Ishikawa (cell line): ENCODE measurements around the gene LDHA.

Source experiments
- CEBPB ChIP-seq: IDR thresholded peaks from 2 replicates; pipeline ENCODE4 v1.6.1; 2012
- CREB1 ChIP-seq: IDR thresholded peaks from 2 replicates; pipeline ENCODE4 v1.6.1; 2012; ENCODE audit warnings: low read depth
- EGR1 ChIP-seq: IDR thresholded peaks from 2 replicates; pipeline ENCODE4 v1.6.1; 2012
- EP300 ChIP-seq: IDR thresholded peaks from 2 replicates; pipeline ENCODE4 v1.6.1; 2012; ENCODE audit warnings: borderline replicate concordance
- FOXM1 ChIP-seq: IDR thresholded peaks from 2 replicates; pipeline ENCODE4 v1.6.1; 2012; ENCODE audit warnings: low read depth, borderline replicate concordance
- NFIC ChIP-seq: IDR thresholded peaks from 2 replicates; pipeline ENCODE4 v1.6.1; 2012
- RAD21 ChIP-seq: IDR thresholded peaks from 2 replicates; pipeline ENCODE4 v1.6.1; 2012; ENCODE audit warnings: low read depth
- TAF1 ChIP-seq: IDR thresholded peaks from 2 replicates; pipeline ENCODE4 v1.6.1; 2012; ENCODE audit warnings: low read depth, mild to moderate bottlenecking
- TCF12 ChIP-seq: IDR thresholded peaks from 2 replicates; pipeline ENCODE4 v1.6.1; 2012; ENCODE audit warnings: low read depth
- TEAD4 ChIP-seq: IDR thresholded peaks from 2 replicates; pipeline ENCODE4 v1.6.1; 2012
- YY1 ChIP-seq: IDR thresholded peaks from 2 replicates; pipeline ENCODE4 v1.6.1; 2012; ENCODE audit warnings: low read depth
- ZBTB7A ChIP-seq: IDR thresholded peaks from 2 replicates; pipeline ENCODE4 v1.6.1; 2012; ENCODE audit warnings: low read depth
- TF ChIP-seq, protein P1 (sequence below): IDR thresholded peaks from 2 replicates; pipeline ENCODE4 v1.6.1; 2012
- TF ChIP-seq, protein P2 (sequence below): IDR thresholded peaks from 2 replicates; pipeline ENCODE4 v1.6.1; 2012; ENCODE audit warnings: low read depth, mild to moderate bottlenecking
- TF ChIP-seq, protein P3 (sequence below): IDR thresholded peaks from 2 replicates; pipeline ENCODE4 v1.6.1; 2012

The LDHA gene

DNA sequence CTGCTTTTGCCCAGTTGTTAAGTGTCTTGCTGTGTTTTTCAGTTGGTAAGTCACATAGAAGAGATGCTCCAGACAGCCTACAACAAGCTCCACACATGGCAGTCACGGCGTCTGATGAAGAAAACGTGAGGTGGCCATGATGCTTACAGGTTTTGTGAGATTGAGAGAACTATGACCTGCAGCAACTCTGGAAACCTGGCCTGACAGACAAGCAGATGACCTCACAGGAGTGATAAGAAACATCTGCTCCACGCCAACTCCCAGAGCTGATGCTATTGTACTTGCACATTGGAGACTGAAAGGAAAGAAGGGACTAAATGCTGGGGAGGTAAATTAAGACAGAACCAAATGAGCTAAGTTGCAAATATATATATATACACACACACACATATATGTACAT lies 28.6 kb upstream of the LDHA start:
- TF ChIP-seq ZBTB7A (no peak), FOXM1 (no peak), NFIC (no peak), EGR1 (no peak), TEAD4 (no peak), EP300 (no peak), RAD21 (no peak), CREB1 (no peak), CEBPB (no peak)
- TF ChIP-seq, protein P1, sequence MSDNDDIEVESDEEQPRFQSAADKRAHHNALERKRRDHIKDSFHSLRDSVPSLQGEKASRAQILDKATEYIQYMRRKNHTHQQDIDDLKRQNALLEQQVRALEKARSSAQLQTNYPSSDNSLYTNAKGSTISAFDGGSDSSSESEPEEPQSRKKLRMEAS, result no peak
- TF ChIP-seq, protein P2, sequence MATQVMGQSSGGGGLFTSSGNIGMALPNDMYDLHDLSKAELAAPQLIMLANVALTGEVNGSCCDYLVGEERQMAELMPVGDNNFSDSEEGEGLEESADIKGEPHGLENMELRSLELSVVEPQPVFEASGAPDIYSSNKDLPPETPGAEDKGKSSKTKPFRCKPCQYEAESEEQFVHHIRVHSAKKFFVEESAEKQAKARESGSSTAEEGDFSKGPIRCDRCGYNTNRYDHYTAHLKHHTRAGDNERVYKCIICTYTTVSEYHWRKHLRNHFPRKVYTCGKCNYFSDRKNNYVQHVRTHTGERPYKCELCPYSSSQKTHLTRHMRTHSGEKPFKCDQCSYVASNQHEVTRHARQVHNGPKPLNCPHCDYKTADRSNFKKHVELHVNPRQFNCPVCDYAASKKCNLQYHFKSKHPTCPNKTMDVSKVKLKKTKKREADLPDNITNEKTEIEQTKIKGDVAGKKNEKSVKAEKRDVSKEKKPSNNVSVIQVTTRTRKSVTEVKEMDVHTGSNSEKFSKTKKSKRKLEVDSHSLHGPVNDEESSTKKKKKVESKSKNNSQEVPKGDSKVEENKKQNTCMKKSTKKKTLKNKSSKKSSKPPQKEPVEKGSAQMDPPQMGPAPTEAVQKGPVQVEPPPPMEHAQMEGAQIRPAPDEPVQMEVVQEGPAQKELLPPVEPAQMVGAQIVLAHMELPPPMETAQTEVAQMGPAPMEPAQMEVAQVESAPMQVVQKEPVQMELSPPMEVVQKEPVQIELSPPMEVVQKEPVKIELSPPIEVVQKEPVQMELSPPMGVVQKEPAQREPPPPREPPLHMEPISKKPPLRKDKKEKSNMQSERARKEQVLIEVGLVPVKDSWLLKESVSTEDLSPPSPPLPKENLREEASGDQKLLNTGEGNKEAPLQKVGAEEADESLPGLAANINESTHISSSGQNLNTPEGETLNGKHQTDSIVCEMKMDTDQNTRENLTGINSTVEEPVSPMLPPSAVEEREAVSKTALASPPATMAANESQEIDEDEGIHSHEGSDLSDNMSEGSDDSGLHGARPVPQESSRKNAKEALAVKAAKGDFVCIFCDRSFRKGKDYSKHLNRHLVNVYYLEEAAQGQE, result no peak
- TF ChIP-seq, protein P3, sequence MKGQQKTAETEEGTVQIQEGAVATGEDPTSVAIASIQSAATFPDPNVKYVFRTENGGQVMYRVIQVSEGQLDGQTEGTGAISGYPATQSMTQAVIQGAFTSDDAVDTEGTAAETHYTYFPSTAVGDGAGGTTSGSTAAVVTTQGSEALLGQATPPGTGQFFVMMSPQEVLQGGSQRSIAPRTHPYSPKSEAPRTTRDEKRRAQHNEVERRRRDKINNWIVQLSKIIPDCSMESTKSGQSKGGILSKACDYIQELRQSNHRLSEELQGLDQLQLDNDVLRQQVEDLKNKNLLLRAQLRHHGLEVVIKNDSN, result no peak

DNA sequence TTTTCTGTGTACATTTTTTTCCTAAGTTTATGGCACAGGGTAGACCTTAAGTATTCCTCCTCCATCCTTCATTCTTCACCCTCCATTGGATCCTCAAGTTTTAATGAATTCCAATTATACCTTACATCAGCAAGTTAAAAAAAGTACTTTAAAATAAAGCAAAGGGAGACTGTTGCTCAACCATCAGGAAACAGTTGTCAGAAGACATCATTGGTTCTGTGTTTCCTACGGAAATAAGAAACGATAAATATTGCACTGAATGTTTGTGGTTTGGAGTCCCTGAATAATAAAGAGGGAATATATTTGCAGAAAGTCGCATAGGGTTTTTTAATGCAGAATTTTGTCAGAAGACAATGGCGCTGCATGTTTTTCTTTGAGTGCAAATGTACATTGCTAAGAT lies 28.1 kb upstream of the LDHA start:
- TF ChIP-seq ZBTB7A, result no peak

DNA sequence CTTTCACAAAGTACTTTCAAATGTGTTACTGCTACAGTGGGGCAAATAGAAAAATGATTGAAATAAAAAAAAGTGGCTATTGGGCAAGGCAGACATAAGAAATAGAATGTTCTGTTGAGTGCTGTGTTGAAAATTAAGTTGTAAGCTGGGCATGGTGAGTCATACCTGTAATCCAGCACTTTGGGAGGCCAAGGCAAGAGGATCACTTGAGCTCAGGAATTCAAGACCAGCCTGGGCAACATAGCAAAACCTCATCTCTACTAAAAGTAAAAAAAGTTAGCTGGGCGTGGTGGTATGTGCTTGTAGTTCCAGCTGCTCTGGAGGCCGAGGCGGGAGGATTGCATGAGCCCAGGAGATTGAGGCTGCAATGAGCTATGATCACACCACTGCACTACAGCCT lies 26.9 kb upstream of the LDHA start:
- TF ChIP-seq, protein P3, result no peak
- TF ChIP-seq EGR1 (no peak), CREB1 (no peak), NFIC (no peak), RAD21 (no peak), CEBPB (no peak), ZBTB7A (no peak), TEAD4 (no peak), EP300 (no peak), TCF12 (no peak), FOXM1 (no peak), YY1 (no peak), TAF1 (no peak)
- TF ChIP-seq, protein P1, result no peak
- TF ChIP-seq, protein P2, result no peak

DNA sequence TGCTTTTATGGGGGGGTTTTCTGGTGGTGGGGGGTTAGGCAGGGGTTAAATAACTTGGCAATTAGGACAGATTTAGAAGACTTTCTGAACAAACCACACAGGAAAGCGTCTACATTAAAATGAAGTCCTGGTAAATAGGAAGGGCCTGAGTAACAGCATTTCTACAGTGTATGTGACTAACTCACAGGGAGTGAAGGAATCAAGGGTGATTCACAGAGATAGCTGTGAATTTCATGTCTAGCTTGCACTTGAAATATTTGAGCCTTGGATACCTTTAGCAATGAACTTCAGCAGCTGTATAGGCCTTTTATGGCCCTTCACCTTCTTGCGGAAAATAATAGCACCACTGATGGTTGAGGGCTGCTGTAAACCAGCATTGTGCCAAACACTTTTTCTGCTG lies 26.1 kb upstream of the LDHA start:
- TF ChIP-seq CREB1 (no peak), EP300 (no peak), CEBPB (no peak), TAF1 (no peak), EGR1 (no peak), TCF12 (no peak), RAD21 (no peak), TEAD4 (no peak)
- TF ChIP-seq, protein P1, result no peak

DNA sequence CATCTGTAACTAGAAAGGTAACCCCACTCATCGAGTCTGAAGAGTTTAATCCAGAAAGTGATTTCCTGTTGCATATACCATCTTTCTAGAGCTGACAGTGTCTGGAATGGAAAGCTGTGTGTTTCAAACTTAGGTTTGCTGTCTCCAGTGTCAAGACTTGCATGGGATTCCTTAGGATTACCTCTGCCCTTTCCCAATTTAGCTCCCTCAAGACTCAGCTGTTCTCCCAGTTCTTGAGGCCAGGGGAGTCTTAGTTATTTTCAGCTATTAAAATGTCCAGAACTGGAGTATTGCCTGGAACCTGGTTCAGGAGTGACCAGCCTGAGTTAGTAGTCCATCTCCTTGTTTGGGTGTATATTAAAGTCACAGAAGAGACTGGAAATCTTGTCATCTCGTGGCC lies 25.0 kb upstream of the LDHA start:
- TF ChIP-seq EGR1 (no peak), NFIC (no peak), ZBTB7A (no peak), YY1 (no peak), CREB1 (no peak), CEBPB (no peak), RAD21 (no peak), TAF1 (no peak), TEAD4 (no peak), EP300 (no peak)
- TF ChIP-seq, protein P1, result no peak
- TF ChIP-seq, protein P2, result no peak
